Middle frontal gyrus (tissue), 1 donor: ENCODE results near the gene TENT4A.

Source experiments
- DNase-seq: peaks from one replicate; pipeline ENCODE4 v3.0.0-alpha.2; 2015; ENCODE audit warnings: low spot score; ENCODE audit errors: extremely low spot score

TENT4A gene

GRCh38 chr5:6700074-6700684 lies 13.1 kb upstream of the TENT4A start:
- no peak for DNase-seq

GRCh38 chr5:6700685-6701355 lies 12.4 kb upstream of the TENT4A start:
- no peak for DNase-seq

- DNase-seq = no peak
Measured at GRCh38 chr5:6701491-6701890, 11.7 kb upstream of the TENT4A start.

GRCh38 chr5:6702633-6703032 lies 10.6 kb upstream of the TENT4A start:
- no peak for DNase-seq

- DNase-seq = no peak
Measured at GRCh38 chr5:6703806-6704205, 9.4 kb upstream of the TENT4A start.

- no peak for DNase-seq
Measured at GRCh38 chr5:6704361-6704851, 8.8 kb upstream of the TENT4A start.

- DNase-seq = no peak
Measured at GRCh38 chr5:6705088-6705487, 8.1 kb upstream of the TENT4A start.

- DNase-seq = no peak
Measured at GRCh38 chr5:6705959-6706358, 7.3 kb upstream of the TENT4A start.

GRCh38 chr5:6707852-6708251 lies 5.4 kb upstream of the TENT4A start:
- no peak for DNase-seq

GRCh38 chr5:6708814-6709213 lies 4.4 kb upstream of the TENT4A start:
- DNase-seq = no peak

- DNase-seq = no peak
Measured at GRCh38 chr5:6710070-6710469, 3.2 kb upstream of the TENT4A start.

GRCh38 chr5:6710551-6711318 lies 2.5 kb upstream of the TENT4A start:
- no peak for DNase-seq

GRCh38 chr5:6711409-6712141 lies 1.7 kb upstream of the TENT4A start:
- DNase-seq = no peak

- no peak for DNase-seq
Measured at GRCh38 chr5:6712142-6712576, 1.1 kb upstream of the TENT4A start.

- peak; percentile 92 for DNase-seq
Measured at GRCh38 chr5:6712577-6713273, 507 bp upstream of the TENT4A start.

GRCh38 chr5:6714226-6715041 lies 1.2 kb downstream of the TENT4A start:
- DNase-seq = no peak

- no peak for DNase-seq
Measured at GRCh38 chr5:6715271-6715670, 2.0 kb downstream of the TENT4A start.

- no peak for DNase-seq
Measured at GRCh38 chr5:6715758-6716628, 2.8 kb downstream of the TENT4A start.

- DNase-seq = no peak
Measured at GRCh38 chr5:6716629-6717149, 3.5 kb downstream of the TENT4A start.
